Peyer's patch (tissue), 4 donors: ENCODE results near the gene GRIK3. TPM values are rescaled to one million over a fixed set of nuclear protein-coding genes. Genes with fewer than 3 reads are reported as not detected.

Source experiments
- DNase-seq, 3 donors: peaks; one replicate each; pipeline ENCODE4 v3.0.0-alpha.2; 2017 to 2019
- H3K27ac ChIP-seq, 4 donors: fragments of 200-600 bp; sonication (generic); one replicate each; pipeline ENCODE4 v1.5.1; 2016 to 2019
- H3K27me3 ChIP-seq, 2 donors: fragments of 200-600 bp; sonication (generic); one replicate each; pipeline ENCODE4 v1.5.1; 2019
- H3K36me3 ChIP-seq, 3 donors: fragments of 200-600 bp; sonication (generic); one replicate each; pipeline ENCODE4 v1.5.1; 2016 to 2019
- H3K4me1 ChIP-seq, 4 donors: fragments of 200-600 bp; sonication (generic); one replicate each; pipeline ENCODE4 v1.5.1; 2016 to 2019
- H3K4me3 ChIP-seq, 4 donors: fragments of 200-600 bp; sonication (generic); 1 replicate in 3 of 4; 2 replicates in 1 of 4; pipeline ENCODE4 v1.5.1; 2016 to 2019; ENCODE audit warnings: mild to moderate bottlenecking in 1 of 4
- H3K9me3 ChIP-seq, 4 donors: fragments of 200-600 bp; sonication (generic); one replicate each; pipeline ENCODE4 v1.5.1; 2016 to 2019; ENCODE audit warnings: mild to moderate bottlenecking in 1 of 4
- CTCF ChIP-seq, 6 experiments: fragments of 450-650 bp in 4 of 6; fragments of 200-600 bp in 2 of 6; sonication (generic) in 1 of 6; IDR thresholded peaks; one replicate each; pipeline ENCODE4 v1.5.1; 2017 to 2019; ENCODE audit warnings: antibody characterized with exemption in 6 of 6, mild to moderate bottlenecking in 3 of 6, moderate library complexity in 1 of 6
- POLR2A ChIP-seq, 2 donors: fragments of 450-650 bp; IDR thresholded peaks; one replicate each; pipeline ENCODE4 v1.5.1; 2017; ENCODE audit warnings: antibody characterized with exemption in 2 of 2, mild to moderate bottlenecking in 2 of 2, moderate library complexity in 2 of 2
- total RNA-seq, 4 donors: library from RNA; depleted of rRNA; stranded (reverse); fragments of >200 nt; gene quantifications; one replicate each; pipeline ENCODE4 v1.1.0, GENCODE V29; 2016

The GRIK3 gene
- total RNA-seq, 4 donors from 2014 or later: 0.18 to 0.83 (median 0.62) TPM

- H3K9me3 ChIP-seq: no peaks in the 10 kb centered on the region
- no peak for DNase-seq
- TF ChIP-seq POLR2A (IDR thresholded peaks at IDR 0.05) (no peak), CTCF (IDR thresholded peaks at IDR 0.05) (no peak)
Measured at GRCh38 chr1:36982709-36983108, 51.6 kb downstream of the GRIK3 start.

GRCh38 chr1:36981771-36982622, 52.3 kb downstream of the GRIK3 start:
- H3K27me3 ChIP-seq: no peaks in the 10 kb centered on the region
- no peaks in the 10 kb centered on the region for H3K36me3 ChIP-seq
- no peak overlapping the region for H3K4me3 ChIP-seq
- H3K27ac ChIP-seq: no peak overlapping the region
- no peak for DNase-seq
- H3K9me3 ChIP-seq: no peaks in the 10 kb centered on the region
- no peaks in the 10 kb centered on the region for H3K4me1 ChIP-seq
- TF ChIP-seq POLR2A (IDR thresholded peaks at IDR 0.05) (no peak), CTCF (IDR thresholded peaks at IDR 0.05) (no peak)

More at GRCh38 chr1:36982709-36983108, 51.6 kb downstream of the GRIK3 start:
- Histone ChIP-seq H3K4me3 (no peak overlapping the region), H3K4me1 (no peaks in the 10 kb centered on the region), H3K36me3 (no peaks in the 10 kb centered on the region), H3K27me3 (no peaks in the 10 kb centered on the region), H3K27ac (no peak overlapping the region)

- H3K4me3 ChIP-seq: no peak overlapping the region
- DNase-seq: no peak
- TF ChIP-seq POLR2A (IDR thresholded peaks at IDR 0.05) (no peak), CTCF (IDR thresholded peaks at IDR 0.05) (no peak)
- no peaks in the 10 kb centered on the region for H3K4me1 ChIP-seq
- no peak overlapping the region for H3K27ac ChIP-seq
- no peaks in the 10 kb centered on the region for H3K27me3 ChIP-seq
- H3K9me3 ChIP-seq: no peaks in the 10 kb centered on the region
- no peaks in the 10 kb centered on the region for H3K36me3 ChIP-seq
Measured at GRCh38 chr1:36981126-36981525, 53.2 kb downstream of the GRIK3 start.

GRCh38 chr1:36977731-36978406, 56.4 kb downstream of the GRIK3 start:
- Histone ChIP-seq H3K4me3 (no peak overlapping the region), H3K27me3 (no peaks in the 10 kb centered on the region), H3K27ac (no peak overlapping the region), H3K9me3 (no peaks in the 10 kb centered on the region), H3K36me3 (no peaks in the 10 kb centered on the region), H3K4me1 (no peaks in the 10 kb centered on the region)
- DNase-seq: no peak
- TF ChIP-seq CTCF (IDR thresholded peaks at IDR 0.05) (no peak), POLR2A (IDR thresholded peaks at IDR 0.05) (no peak)

GRCh38 chr1:36975642-36976041, 58.7 kb downstream of the GRIK3 start:
- DNase-seq: no peak
- H3K9me3 ChIP-seq: no peaks in the 10 kb centered on the region
- no peaks in the 10 kb centered on the region for H3K27me3 ChIP-seq
- no peak overlapping the region for H3K4me3 ChIP-seq
- H3K36me3 ChIP-seq: no peaks in the 10 kb centered on the region
- TF ChIP-seq CTCF (IDR thresholded peaks at IDR 0.05): no peak
- TF ChIP-seq POLR2A (IDR thresholded peaks at IDR 0.05): no peak
- no peaks in the 10 kb centered on the region for H3K4me1 ChIP-seq
- H3K27ac ChIP-seq: no peak overlapping the region
